ENCODE data around the gene CEP170. TPM values are rescaled to one million over a fixed set of nuclear protein-coding genes. Genes with fewer than 3 reads are reported as not detected.
"Not testable (repeated sequence)": the region's sequence is repeated elsewhere in the genome, so short reads cannot be mapped to it uniquely, and the experiment has no call there.

CEP170 gene
- total RNA-seq, 1 donor from 2014 or later, result 44.7 TPM

GRCh38 chr1:243118601-243119322 lies 136.3 kb downstream of the CEP170 start:
- intact Hi-C loops (cut with DNase I); ATAC-seq; DNase-seq (ENCODE audit: missing footprints): not testable (repeated sequence)

- ATAC-seq; intact Hi-C loops (cut with DNase I); DNase-seq (ENCODE audit: missing footprints): not testable (repeated sequence)
Observed at GRCh38 chr1:243116187-243116586, 138.9 kb downstream of the CEP170 start.

GRCh38 chr1:243114769-243115168 lies 140.3 kb downstream of the CEP170 start:
- DNase-seq (ENCODE audit: missing footprints); ATAC-seq; intact Hi-C loops (cut with DNase I): not testable (repeated sequence)

GRCh38 chr1:243114059-243114713 lies 140.9 kb downstream of the CEP170 start:
- ATAC-seq; intact Hi-C loops (cut with DNase I); DNase-seq (ENCODE audit: missing footprints): not testable (repeated sequence)

GRCh38 chr1:243107171-243107570 lies 147.9 kb downstream of the CEP170 start:
- DNase-seq (ENCODE audit: missing footprints); ATAC-seq; intact Hi-C loops (cut with DNase I): not testable (repeated sequence)

GRCh38 chr1:243105652-243106332 lies 149.3 kb downstream of the CEP170 start:
- not testable (repeated sequence) for DNase-seq (ENCODE audit: missing footprints)

GRCh38 chr1:243105104-243105503 lies 150.0 kb downstream of the CEP170 start:
- intact Hi-C loops (cut with DNase I); ATAC-seq; DNase-seq (ENCODE audit: missing footprints): not testable (repeated sequence)

More at GRCh38 chr1:243105652-243106332, 149.3 kb downstream of the CEP170 start:
- intact Hi-C loops (cut with DNase I); ATAC-seq: not testable (repeated sequence)

GRCh38 chr1:243104452-243104851 lies 150.6 kb downstream of the CEP170 start:
- DNase-seq (ENCODE audit: missing footprints); ATAC-seq; intact Hi-C loops (cut with DNase I): not testable (repeated sequence)

- intact Hi-C loops (cut with DNase I), result not testable (repeated sequence)
Observed at GRCh38 chr1:243101551-243102050, 153.5 kb downstream of the CEP170 start.

GRCh38 chr1:243087368-243087767 lies 167.7 kb downstream of the CEP170 start:
- intact Hi-C loops (cut with DNase I), result not testable (repeated sequence)

More at GRCh38 chr1:243101551-243102050, 153.5 kb downstream of the CEP170 start:
- ATAC-seq, result not testable (repeated sequence)
- DNase-seq (ENCODE audit: missing footprints), result peak; percentile 77

More at GRCh38 chr1:243087368-243087767, 167.7 kb downstream of the CEP170 start:
- ATAC-seq; DNase-seq (ENCODE audit: missing footprints): not testable (repeated sequence)

Other genes starting within 250 kb of the CEP170 start
- 18.3 TPM for gene SDCCAG8, start 760 bp upstream of the CEP170 start, total RNA-seq

All from Right ventricle myocardium inferior (tissue), 1 donor.